HG02973 (cell line): Measurements from ENCODE around the gene QTRT2.

Experiments used
- ATAC-seq: cut with Tn5 transposase; IDR thresholded peaks from one replicate; pipeline ENCODE4 v1.9.1; 2021; ENCODE audit warnings: moderate library complexity; ENCODE audit not compliant: unreplicated experiment

The QTRT2 gene

GRCh38 chr3:114056130-114057010 is at the start of gene QTRT2, which contains the start of gene CCDC191:
QTRT2 (plus strand) TSS chr3:114056737; CDS start chr3:114065258, 8,521 bp downstream.
CCDC191 (minus strand) TSS chr3:114056526; CDS start chr3:114056466, 60 bp downstream.
- peak; percentile 95 for ATAC-seq

- peak; percentile 69 for ATAC-seq
Observed at GRCh38 chr3:114011059-114011797, 45.3 kb upstream of the QTRT2 start.

- no peak for ATAC-seq
Observed at GRCh38 chr3:114014211-114014610, 42.3 kb upstream of the QTRT2 start.

- no peak for ATAC-seq
Observed at GRCh38 chr3:114019486-114019885, 37.1 kb upstream of the QTRT2 start.

GRCh38 chr3:114020907-114021306 is 35.6 kb upstream of the QTRT2 start:
- ATAC-seq, result no peak

GRCh38 chr3:114022145-114022802 is 34.3 kb upstream of the QTRT2 start:
- ATAC-seq, result no peak

GRCh38 chr3:114025451-114025850 is 31.1 kb upstream of the QTRT2 start:
- no peak for ATAC-seq

- no peak for ATAC-seq
Observed at GRCh38 chr3:114026331-114026730, 30.2 kb upstream of the QTRT2 start.

- ATAC-seq, result no peak
Observed at GRCh38 chr3:114033721-114034120, 22.8 kb upstream of the QTRT2 start.

- no peak for ATAC-seq
Observed at GRCh38 chr3:114034211-114034610, 22.3 kb upstream of the QTRT2 start.

GRCh38 chr3:114034787-114035545 is 21.6 kb upstream of the QTRT2 start:
- no peak for ATAC-seq

- no peak for ATAC-seq
Observed at GRCh38 chr3:114035896-114036295, 20.6 kb upstream of the QTRT2 start.

GRCh38 chr3:114043205-114043604 is 13.3 kb upstream of the QTRT2 start:
- no peak for ATAC-seq

- no peak for ATAC-seq
Observed at GRCh38 chr3:114052216-114052615, 4.3 kb upstream of the QTRT2 start.

GRCh38 chr3:114057011-114057347 is 442 bp downstream of the QTRT2 start:
- ATAC-seq, result peak; percentile 4

- no peak for ATAC-seq
Observed at GRCh38 chr3:114058646-114059045, 2.1 kb downstream of the QTRT2 start.

GRCh38 chr3:114060906-114061655 is 4.5 kb downstream of the QTRT2 start:
- ATAC-seq, result no peak

GRCh38 chr3:114067804-114068203 is 11.3 kb downstream of the QTRT2 start:
- no peak for ATAC-seq

GRCh38 chr3:114068336-114068735 is 11.8 kb downstream of the QTRT2 start:
- ATAC-seq, result no peak

GRCh38 chr3:114071786-114072185 is 15.2 kb downstream of the QTRT2 start:
- no peak for ATAC-seq
